Suprapubic skin (tissue), 4 donors: ENCODE results near the gene LUC7L. TPM values are rescaled to one million over a fixed set of nuclear protein-coding genes. Genes with fewer than 3 reads are reported as not detected.

Experiments used
- DNase-seq, 2 donors: peaks; one replicate each; pipeline ENCODE4 v3.0.0-alpha.2; 2019; ENCODE audit warnings: low spot score in 2 of 2
- H3K27ac ChIP-seq: fragments of 200-600 bp; sonication (generic); one replicate; pipeline ENCODE4 v1.5.1; 2019
- H3K27me3 ChIP-seq: fragments of 200-600 bp; sonication (generic); one replicate; pipeline ENCODE4 v1.5.1; 2019
- H3K36me3 ChIP-seq: fragments of 200-600 bp; sonication (generic); one replicate; pipeline ENCODE4 v1.5.1; 2019
- H3K4me1 ChIP-seq: fragments of 200-600 bp; sonication (generic); one replicate; pipeline ENCODE4 v1.5.1; 2019
- H3K4me3 ChIP-seq: fragments of 200-600 bp; sonication (generic); one replicate; pipeline ENCODE4 v1.5.1; 2019; ENCODE audit warnings: mild to moderate bottlenecking
- H3K9me3 ChIP-seq: fragments of 200-600 bp; sonication (generic); one replicate; pipeline ENCODE4 v1.5.1; 2019
- CTCF ChIP-seq, 2 donors: fragments of 200-600 bp in 1 of 2; fragments of 450-650 bp in 1 of 2; sonication (generic) in 1 of 2; IDR thresholded peaks; one replicate each; pipeline ENCODE4 v1.5.1; 2016 to 2019; ENCODE audit warnings: antibody characterized with exemption in 2 of 2, mild to moderate bottlenecking in 1 of 2, moderate library complexity in 1 of 2
- EP300 ChIP-seq: sonication (generic); formaldehyde crosslinking; IDR thresholded peaks from one replicate; pipeline ENCODE4 v1.6.1; 2017; ENCODE audit warnings: antibody characterized with exemption
- POLR2A ChIP-seq, 2 donors: fragments of 450-650 bp; IDR thresholded peaks; one replicate each; pipeline ENCODE4 v1.6.1; 2017; ENCODE audit warnings: antibody characterized with exemption in 2 of 2, mild to moderate bottlenecking in 2 of 2, moderate library complexity in 2 of 2
- POLR2AphosphoS5 ChIP-seq, 3 donors: sonication (generic); formaldehyde crosslinking; IDR thresholded peaks; one replicate each; pipeline ENCODE4 v1.6.1; 2017; ENCODE audit warnings: antibody characterized with exemption in 3 of 3
- WGBS: methylation state at CpG from one replicate; pipeline ENCODE4 v1.1.5; 2018; 5-methylcytosine and 5-hydroxymethylcytosine counted together
- total RNA-seq, 4 donors: library from RNA; depleted of rRNA; stranded (reverse); fragments of >200 nt; gene quantifications; one replicate each; pipeline ENCODE4 v1.1.0, GENCODE V29; 2016

LUC7L gene
- total RNA-seq, 4 donors from 2014 or later, result 47.6 to 206 (median 59.5) TPM

DNA sequence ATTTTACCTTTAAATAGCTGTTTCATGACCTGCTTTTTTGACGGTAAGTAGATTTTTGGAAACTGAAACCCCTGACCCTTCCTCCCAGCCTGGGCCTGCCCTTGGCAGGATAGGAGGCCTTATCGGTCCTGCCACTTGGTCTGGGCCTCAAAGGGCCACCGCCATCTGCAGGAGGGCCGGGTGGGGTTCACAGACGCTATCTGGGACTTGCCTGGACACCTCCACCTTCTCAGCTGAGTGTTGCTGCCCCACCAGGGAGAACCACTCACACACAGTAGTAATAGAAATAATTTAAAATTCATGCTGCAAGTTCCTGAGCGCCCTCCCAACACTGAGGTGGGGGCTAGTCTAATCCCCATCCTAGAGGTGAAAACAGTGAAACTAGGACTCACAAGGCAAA lies 86.2 kb downstream of the LUC7L start:
- no peaks in the 10 kb centered on the region for H3K9me3 ChIP-seq
- TF ChIP-seq EP300 (no peak), POLR2A (IDR thresholded peaks at IDR 0.05) (no peak), CTCF (IDR thresholded peaks at IDR 0.05) (no peak), POLR2AphosphoS5 (IDR thresholded peaks at IDR 0.05) (no peak)
- no peak for DNase-seq
- WGBS, result 66% methylated on average over 5 of the region's 6 CpGs
- H3K27ac ChIP-seq, result no peak overlapping the region
- H3K27me3 ChIP-seq, result peaks cover 5% of the 10 kb centered on the region
- no peak overlapping the region for H3K4me3 ChIP-seq
- H3K36me3 ChIP-seq, result no peaks in the 10 kb centered on the region
- H3K4me1 ChIP-seq, result peaks cover 5% of the 10 kb centered on the region

DNA sequence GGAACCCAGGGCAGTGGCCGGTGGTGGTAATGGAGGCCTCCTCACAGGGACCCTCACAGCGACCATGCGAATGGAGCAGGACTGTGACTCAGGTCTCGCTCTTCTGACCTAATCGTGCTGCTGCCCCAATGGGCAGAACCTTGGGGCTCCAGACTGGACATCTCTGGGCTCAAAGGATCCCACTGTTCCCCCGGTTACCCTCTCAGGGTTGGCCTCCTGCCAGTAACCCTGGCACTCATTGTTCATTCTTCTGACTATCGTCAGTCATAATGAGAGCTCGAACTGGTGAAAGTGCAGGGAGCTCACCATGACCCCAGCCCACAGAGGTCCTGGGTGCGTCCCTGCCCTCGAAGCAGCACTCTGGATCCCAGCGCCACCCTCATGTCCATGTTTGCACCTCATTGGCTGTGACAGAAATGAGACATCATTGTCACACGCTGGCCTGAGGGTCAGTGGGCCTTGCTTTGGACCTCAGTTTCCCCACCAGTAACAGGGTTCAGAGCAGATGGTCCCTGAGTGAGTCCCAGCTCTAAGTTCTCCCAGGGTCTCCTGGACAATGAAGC lies 86.8 kb downstream of the LUC7L start:
- Histone ChIP-seq H3K36me3 (no peaks in the 10 kb centered on the region), H3K4me1 (peaks cover 8% of the 10 kb centered on the region), H3K27ac (no peak overlapping the region), H3K4me3 (no peak overlapping the region), H3K27me3 (peaks cover 5% of the 10 kb centered on the region), H3K9me3 (no peaks in the 10 kb centered on the region)
- TF ChIP-seq POLR2AphosphoS5 (IDR thresholded peaks at IDR 0.05) (no peak), EP300 (no peak), CTCF (IDR thresholded peaks at IDR 0.05) (no peak), POLR2A (IDR thresholded peaks at IDR 0.05) (no peak)
- 74% methylated on average over 4 of the region's 12 CpGs for WGBS
- DNase-seq, result no peak

DNA sequence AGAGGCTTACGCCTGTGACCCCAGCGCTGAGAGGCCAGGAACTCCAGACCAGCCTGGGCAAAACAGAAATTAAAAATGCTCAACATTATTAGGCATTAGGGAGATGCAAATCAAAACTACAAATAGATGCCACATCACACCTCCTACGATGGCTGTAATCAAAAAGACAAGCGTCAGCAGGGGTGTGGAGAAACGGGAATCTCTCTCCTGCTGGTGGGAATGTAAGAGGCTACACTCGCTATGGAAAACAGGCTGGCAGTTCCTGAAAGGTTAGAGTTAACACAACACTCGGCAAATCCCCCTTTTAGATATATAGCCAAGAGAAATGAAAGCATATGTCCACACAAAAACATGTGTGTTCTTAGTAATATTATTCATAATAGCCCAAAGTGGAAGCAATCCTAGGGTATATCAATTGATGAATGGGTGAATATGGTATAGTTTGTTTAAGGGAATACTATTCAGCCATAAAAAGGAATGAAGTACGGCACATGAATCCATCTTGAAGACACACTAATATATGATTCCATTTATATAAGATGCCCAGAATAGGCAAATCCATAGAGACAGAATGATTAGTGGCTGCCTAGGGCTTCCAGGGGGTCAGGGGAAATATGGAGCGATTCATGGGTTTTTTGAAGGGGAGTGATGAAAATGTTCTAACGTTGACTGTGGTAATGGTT lies 88.9 kb downstream of the LUC7L start:
- no peaks in the 10 kb centered on the region for H3K36me3 ChIP-seq
- no peaks in the 10 kb centered on the region for H3K9me3 ChIP-seq
- TF ChIP-seq CTCF (IDR thresholded peaks at IDR 0.05) (no peak), POLR2AphosphoS5 (IDR thresholded peaks at IDR 0.05) (no peak), EP300 (no peak), POLR2A (IDR thresholded peaks at IDR 0.05) (no peak)
- H3K27ac ChIP-seq, result no peak overlapping the region
- peaks cover 5% of the 10 kb centered on the region for H3K27me3 ChIP-seq
- H3K4me3 ChIP-seq, result no peak overlapping the region
- H3K4me1 ChIP-seq, result peaks cover 12% of the 10 kb centered on the region
- no peak for DNase-seq
- 62% methylated on average over 10 of the region's 10 CpGs for WGBS

Other genes with a start within 250 kb of the LUC7L start
- gene POLR3K, start 175.8 kb downstream of the LUC7L start, total RNA-seq, result 1 to 10 TPM; 2.0 to 2.8 (median 2.7) TPM
- 10 to 100 TPM in 2 of 4 donors, 1 to 10 TPM in 2; 9.5 to 21.7 (median 13.9) TPM for gene SNRNP25, start 175.6 kb downstream of the LUC7L start, total RNA-seq
- gene RHBDF1, start 156.8 kb downstream of the LUC7L start, total RNA-seq, result 100 to 1,000 TPM in 1 of 4 donors, 10 to 100 TPM in 3; 32.1 to 107 (median 41.2) TPM
- gene MPG, start 151.2 kb downstream of the LUC7L start, total RNA-seq, result 10 to 100 TPM; 46.8 to 94.4 (median 70.9) TPM
- 10 to 100 TPM; 21.1 to 48.3 (median 35.6) TPM for gene NPRL3, start 90.8 kb downstream of the LUC7L start, total RNA-seq
- not detected for gene HBZ, start 76.8 kb downstream of the LUC7L start, total RNA-seq
- not detected for gene HBM, start 63.5 kb downstream of the LUC7L start, total RNA-seq
- 100 to 1,000 TPM in 2 of 4 donors, 10 to 100 TPM in 2; 13.0 to 282 (median 96.5) TPM for gene HBA2, start 56.6 kb downstream of the LUC7L start, total RNA-seq
- gene HBA1, start 52.8 kb downstream of the LUC7L start, total RNA-seq, result 100 to 1,000 TPM in 2 of 4 donors, 10 to 100 TPM in 2; 10.5 to 265 (median 77.7) TPM
- not detected for gene HBQ1, start 49.0 kb downstream of the LUC7L start, total RNA-seq
- gene FAM234A, start 5.4 kb upstream of the LUC7L start, total RNA-seq, result 100 to 1,000 TPM; 108 to 124 (median 121) TPM
- 1 to 10 TPM in 1 of 4 donors, under 1 TPM in 3; 0.30 to 1.5 (median 0.59) TPM for gene RGS11, start 46.5 kb upstream of the LUC7L start, total RNA-seq
- gene ARHGDIG, start 51.1 kb upstream of the LUC7L start, total RNA-seq, result not detected
- not detected for gene PDIA2, start 53.7 kb upstream of the LUC7L start, total RNA-seq
- gene AXIN1, start 123.3 kb upstream of the LUC7L start, total RNA-seq, result 10 to 100 TPM; 34.3 to 38.4 (median 37.2) TPM
- 10 to 100 TPM; 40.9 to 66.7 (median 52.7) TPM for gene MRPL28, start 141.1 kb upstream of the LUC7L start, total RNA-seq
- gene PGAP6, start 152.5 kb upstream of the LUC7L start, total RNA-seq, result 10 to 100 TPM; 12.6 to 19.3 (median 15.5) TPM
- 10 to 100 TPM; 25.3 to 29.9 (median 27.7) TPM for gene NME4, start 167.8 kb upstream of the LUC7L start, total RNA-seq
- 10 to 100 TPM in 3 of 4 donors, 1 to 10 TPM in 1; 9.1 to 23.4 (median 12.3) TPM for gene DECR2, start 172.4 kb upstream of the LUC7L start, total RNA-seq
- 10 to 100 TPM; 20.7 to 62.5 (median 29.1) TPM for gene RAB11FIP3, start 196.2 kb upstream of the LUC7L start, total RNA-seq